GM12872 (cell line): ENCODE results near the gene PDZRN3.

ENCODE experiments used
- TF ChIP-seq, protein P1 (sequence below): IDR thresholded peaks from 3 replicates; pipeline ENCODE4 v1.5.1; 2011; ENCODE audit warnings: low read depth, mild to moderate bottlenecking, low read length, moderate library complexity; ENCODE audit not compliant: insufficient read depth

PDZRN3 gene

GRCh38 chr3:73399106-73399505 is 225.6 kb downstream of the PDZRN3 start:
- TF ChIP-seq, protein P1, sequence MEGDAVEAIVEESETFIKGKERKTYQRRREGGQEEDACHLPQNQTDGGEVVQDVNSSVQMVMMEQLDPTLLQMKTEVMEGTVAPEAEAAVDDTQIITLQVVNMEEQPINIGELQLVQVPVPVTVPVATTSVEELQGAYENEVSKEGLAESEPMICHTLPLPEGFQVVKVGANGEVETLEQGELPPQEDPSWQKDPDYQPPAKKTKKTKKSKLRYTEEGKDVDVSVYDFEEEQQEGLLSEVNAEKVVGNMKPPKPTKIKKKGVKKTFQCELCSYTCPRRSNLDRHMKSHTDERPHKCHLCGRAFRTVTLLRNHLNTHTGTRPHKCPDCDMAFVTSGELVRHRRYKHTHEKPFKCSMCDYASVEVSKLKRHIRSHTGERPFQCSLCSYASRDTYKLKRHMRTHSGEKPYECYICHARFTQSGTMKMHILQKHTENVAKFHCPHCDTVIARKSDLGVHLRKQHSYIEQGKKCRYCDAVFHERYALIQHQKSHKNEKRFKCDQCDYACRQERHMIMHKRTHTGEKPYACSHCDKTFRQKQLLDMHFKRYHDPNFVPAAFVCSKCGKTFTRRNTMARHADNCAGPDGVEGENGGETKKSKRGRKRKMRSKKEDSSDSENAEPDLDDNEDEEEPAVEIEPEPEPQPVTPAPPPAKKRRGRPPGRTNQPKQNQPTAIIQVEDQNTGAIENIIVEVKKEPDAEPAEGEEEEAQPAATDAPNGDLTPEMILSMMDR, result no peak

DNA sequence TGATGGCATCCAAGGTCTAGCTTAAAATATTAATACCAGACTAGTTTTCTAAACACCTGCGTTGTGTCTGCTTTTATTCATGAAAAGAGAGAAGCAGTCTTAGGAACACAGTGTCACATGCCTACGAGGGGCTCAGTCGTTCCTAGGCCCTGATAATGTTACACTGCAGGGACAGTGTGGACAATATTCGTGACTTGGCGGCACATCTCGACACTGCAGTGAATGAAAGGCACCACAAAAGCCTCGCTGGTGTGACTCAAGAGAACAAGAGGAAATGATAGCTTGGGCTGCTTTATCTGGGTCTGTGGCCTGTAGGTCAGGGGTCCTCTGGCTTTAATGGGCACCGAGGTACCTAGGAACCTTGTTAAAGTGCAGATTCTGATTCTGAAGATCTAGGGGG is 226.7 kb downstream of the PDZRN3 start:
- TF ChIP-seq, protein P1, result no peak

DNA sequence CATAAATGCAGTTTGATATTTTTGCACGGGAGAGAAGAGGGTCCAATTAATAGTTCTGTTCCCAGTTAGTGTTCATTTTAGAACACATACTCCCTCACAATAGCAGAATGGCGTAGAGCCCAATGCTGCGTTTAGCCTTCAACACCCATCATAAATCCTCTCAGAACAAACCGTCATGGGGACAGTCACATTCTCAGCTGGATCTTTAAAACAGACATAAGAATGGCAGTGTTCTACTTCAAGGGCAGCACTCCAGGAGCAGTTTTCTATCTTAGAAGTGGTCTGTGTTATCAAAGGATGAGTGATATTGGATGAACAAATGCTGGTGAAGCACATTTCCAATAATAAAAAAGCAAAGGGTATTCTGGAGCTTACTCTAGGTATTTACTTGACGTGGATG is 230.5 kb downstream of the PDZRN3 start:
- TF ChIP-seq, protein P1, result no peak

DNA sequence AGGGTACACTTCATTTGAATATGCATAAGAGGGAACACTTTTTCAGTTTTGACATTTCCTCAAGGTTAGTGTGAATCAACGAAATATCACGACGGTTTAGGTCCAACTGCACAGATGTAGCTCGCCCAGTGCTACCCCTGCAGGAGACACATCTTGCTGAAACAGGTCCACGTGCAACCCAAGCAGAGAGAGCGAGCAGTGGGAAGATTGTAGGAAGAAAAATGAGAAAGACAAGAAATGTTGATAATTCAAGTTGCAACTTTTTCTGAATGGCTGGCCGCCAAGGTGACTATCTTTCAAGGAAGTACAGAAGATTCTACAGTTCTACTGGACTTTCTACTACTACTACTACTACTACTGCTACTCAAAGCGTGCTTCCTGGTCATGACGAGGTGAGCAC is 231.7 kb downstream of the PDZRN3 start:
- TF ChIP-seq, protein P1, result no peak

- TF ChIP-seq, protein P1, result no peak
Measured at GRCh38 chr3:73391984-73392383, 232.8 kb downstream of the PDZRN3 start.

DNA sequence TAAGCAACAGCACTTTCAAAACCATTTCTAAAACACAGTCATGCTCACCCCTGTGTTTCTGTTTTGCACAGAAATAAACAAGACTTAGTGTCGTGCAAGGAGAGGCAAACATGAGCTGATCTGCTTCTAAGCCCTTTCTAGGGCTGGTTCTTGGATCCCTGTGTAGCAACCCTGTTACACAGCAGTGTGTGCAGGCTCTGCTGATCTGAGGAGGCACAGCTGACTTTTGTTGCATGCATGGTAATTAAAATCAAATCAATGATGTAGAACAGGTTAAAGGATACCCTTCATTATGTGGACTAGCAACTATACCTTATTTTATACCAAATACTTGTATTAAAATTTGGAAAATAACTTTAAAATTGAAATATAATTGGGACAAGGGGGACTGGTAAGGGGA is 234.8 kb downstream of the PDZRN3 start:
- TF ChIP-seq, protein P1, result no peak

DNA sequence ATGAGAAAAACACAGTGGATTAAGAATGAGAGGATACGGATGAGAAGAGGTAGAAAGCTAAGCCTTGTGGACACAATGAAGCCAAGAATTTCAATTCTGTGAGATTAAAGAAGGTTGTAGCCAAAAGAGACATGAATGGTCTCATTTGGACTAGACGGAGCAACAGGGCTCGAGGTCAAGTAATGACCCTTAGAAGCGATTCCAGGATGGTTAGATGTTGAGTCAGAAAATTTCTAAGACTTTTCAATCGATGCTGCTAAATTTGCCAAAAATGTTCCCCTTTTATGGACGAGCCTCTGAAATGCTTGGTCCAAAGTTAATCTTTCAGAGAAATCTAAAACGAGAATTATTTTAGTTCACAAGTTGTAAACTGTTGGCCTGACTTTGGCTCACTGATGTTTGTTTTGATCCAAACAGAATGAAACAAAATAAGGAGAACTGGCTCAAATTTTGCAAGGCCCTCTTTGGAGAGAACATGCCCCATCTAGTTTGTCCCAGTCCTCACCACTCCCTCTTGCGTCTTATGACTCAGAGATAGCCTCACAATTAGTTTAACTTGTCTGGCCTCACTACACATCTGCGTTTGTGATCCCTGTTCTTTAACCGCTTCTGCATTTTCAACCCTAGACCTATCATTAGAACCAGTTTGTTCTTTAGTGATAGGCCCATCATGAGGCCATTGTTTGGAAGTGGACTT is 235.5 kb downstream of the PDZRN3 start:
- TF ChIP-seq, protein P1, result no peak
